Left lung (tissue), 10 donors: ENCODE data around the gene GMPR. TPM values are rescaled to one million over a fixed set of nuclear protein-coding genes. Genes with fewer than 3 reads are reported as not detected.

ENCODE experiments used
- ATAC-seq: fragments of 200-7000 bp; cut with Tn5 transposase; one replicate; pipeline ENCODE4 v1.9.1; 2020; ENCODE audit warnings: moderate library complexity
- DNase-seq, 4 donors: peaks; one replicate each; pipeline ENCODE4 v3.0.0-alpha.2; 2013 to 2020
- H3K27ac ChIP-seq, 2 donors: fragments of 200-600 bp; sonication (generic) in 1 of 2; one replicate each; pipeline versions ENCODE4 v1.5.0 to v1.8.0; 2020 to 2021
- H3K27me3 ChIP-seq, 2 donors: fragments of 200-600 bp; sonication (generic) in 1 of 2; one replicate each; pipeline versions ENCODE4 v1.5.0 to v1.8.0; 2020 to 2021
- H3K36me3 ChIP-seq, 2 donors: fragments of 200-600 bp; sonication (generic) in 1 of 2; one replicate each; pipeline versions ENCODE4 v1.5.0 to v1.8.0; 2020 to 2021
- H3K4me1 ChIP-seq, 2 donors: fragments of 200-600 bp; one replicate each; pipeline ENCODE4 v1.8.0; 2021
- H3K4me3 ChIP-seq, 2 donors: fragments of 200-600 bp; sonication (generic) in 1 of 2; one replicate each; pipeline versions ENCODE4 v1.5.0 to v1.8.0; 2020 to 2021; ENCODE audit warnings: mild to moderate bottlenecking in 1 of 2
- H3K9me3 ChIP-seq, 2 donors: fragments of 200-600 bp; sonication (generic) in 1 of 2; one replicate each; pipeline versions ENCODE4 v1.5.0 to v1.8.0; 2020 to 2021
- intact Hi-C, 2 donors: fragments of 100-400 bp; cut with DNase I; formaldehyde crosslinking; loops; one replicate each; pipeline versions ENCODE4 v1.11.2 to v1.14.2; 2022
- polyA plus RNA-seq, 6 donors: library from polyadenylated mRNA; unstranded; fragments of 120-200 nt; gene quantifications; one replicate each; pipeline ENCODE4 v1.2.1, GENCODE V29; 2013; ENCODE audit not compliant: insufficient read length in 6 of 6
- total RNA-seq, 2 donors: library from RNA; stranded (reverse); fragmentation: NEBNext Ultra II Directional; extraction: Animal tissue kit (Norgen Biotek cat#: 25700); gene quantifications; one replicate each; pipeline ENCODE4 v1.2.1, GENCODE V29; 2021
- TF ChIP-seq, protein P1 (sequence below), 2 donors: fragments of 200-600 bp; sonication (generic) in 1 of 2; IDR thresholded peaks; one replicate each; pipeline versions ENCODE4 v1.5.0 to v1.8.0; 2021; ENCODE audit warnings: antibody characterized with exemption in 2 of 2
- donor health status: DM: no; HTN: yes; CAD: no.
- donor health status: DM: no; HTN: no; CAD: no.

The GMPR gene
- total and polyA plus RNA-seq, 8 donors, result 3.8 to 16.1 (median 7.0) TPM

DNA sequence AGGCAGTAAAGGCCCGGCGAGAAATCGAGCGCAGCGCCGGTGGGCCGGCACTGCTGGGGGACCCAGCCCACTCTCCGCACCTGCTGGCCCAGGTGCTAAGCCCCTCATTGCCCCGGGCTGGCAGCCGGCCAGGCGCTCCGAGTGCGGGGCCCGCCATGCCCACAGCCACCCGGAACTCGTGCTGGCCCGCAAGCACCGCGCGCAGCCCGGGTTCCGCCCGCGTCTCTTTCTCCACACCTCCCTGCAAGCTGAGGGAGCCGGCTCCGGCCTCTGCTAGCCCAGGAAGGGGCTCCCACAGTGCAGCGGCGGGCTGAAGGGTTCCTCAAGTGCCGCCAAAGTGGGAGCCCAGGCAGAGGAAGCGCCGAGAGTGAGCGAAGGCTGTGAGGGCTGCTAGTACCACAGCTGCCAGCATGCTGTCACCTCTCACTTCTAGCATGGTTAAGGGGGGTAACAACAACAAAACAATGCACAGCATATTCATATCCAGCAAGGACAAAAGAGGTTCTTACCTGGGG is 11.3 kb upstream of the GMPR start:
- Histone ChIP-seq H3K27me3 (peaks cover 0 to 7% of the 10 kb centered on the region in 2 donors), H3K9me3 (no peaks in the 10 kb centered on the region), H3K4me1 (no peaks in the 10 kb centered on the region), H3K4me3 (no peak overlapping the region), H3K36me3 (no peaks in the 10 kb centered on the region), H3K27ac (no peak overlapping the region)
- intact Hi-C loops, result no loop called here
- TF ChIP-seq, protein P1, sequence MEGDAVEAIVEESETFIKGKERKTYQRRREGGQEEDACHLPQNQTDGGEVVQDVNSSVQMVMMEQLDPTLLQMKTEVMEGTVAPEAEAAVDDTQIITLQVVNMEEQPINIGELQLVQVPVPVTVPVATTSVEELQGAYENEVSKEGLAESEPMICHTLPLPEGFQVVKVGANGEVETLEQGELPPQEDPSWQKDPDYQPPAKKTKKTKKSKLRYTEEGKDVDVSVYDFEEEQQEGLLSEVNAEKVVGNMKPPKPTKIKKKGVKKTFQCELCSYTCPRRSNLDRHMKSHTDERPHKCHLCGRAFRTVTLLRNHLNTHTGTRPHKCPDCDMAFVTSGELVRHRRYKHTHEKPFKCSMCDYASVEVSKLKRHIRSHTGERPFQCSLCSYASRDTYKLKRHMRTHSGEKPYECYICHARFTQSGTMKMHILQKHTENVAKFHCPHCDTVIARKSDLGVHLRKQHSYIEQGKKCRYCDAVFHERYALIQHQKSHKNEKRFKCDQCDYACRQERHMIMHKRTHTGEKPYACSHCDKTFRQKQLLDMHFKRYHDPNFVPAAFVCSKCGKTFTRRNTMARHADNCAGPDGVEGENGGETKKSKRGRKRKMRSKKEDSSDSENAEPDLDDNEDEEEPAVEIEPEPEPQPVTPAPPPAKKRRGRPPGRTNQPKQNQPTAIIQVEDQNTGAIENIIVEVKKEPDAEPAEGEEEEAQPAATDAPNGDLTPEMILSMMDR (IDR thresholded peaks at IDR 0.05), result no peak
- ATAC-seq, result no peak
- DNase-seq, result no peak

DNA sequence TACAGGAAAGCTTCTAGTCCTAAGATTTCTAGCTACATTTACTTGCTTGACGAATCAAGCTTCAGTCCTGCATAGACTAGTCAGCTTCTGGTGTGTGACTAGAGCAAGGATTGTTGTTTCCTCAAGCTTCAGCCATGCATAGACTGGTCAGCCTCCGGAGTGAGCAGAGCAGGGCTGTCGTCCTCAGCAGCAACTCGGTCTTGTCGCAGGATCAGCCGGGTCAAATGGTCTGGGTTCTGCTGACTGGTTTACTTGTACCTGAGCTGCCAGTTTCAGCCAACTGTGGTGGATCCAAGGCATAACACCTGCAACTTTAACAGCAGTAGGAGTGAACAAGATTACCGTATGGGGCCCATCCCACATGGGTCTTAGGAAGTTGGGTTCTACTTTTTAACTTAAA is 10.8 kb upstream of the GMPR start:
- H3K4me1 ChIP-seq, result no peaks in the 10 kb centered on the region
- ATAC-seq, result no peak
- H3K36me3 ChIP-seq, result no peaks in the 10 kb centered on the region
- H3K9me3 ChIP-seq, result no peaks in the 10 kb centered on the region
- no peak overlapping the region for H3K27ac ChIP-seq
- no peak for DNase-seq
- peaks cover 0 to 7% of the 10 kb centered on the region in 2 donors for H3K27me3 ChIP-seq
- TF ChIP-seq, protein P1 (IDR thresholded peaks at IDR 0.05), result no peak
- no peak overlapping the region for H3K4me3 ChIP-seq
- intact Hi-C loops, result no loop called here

DNA sequence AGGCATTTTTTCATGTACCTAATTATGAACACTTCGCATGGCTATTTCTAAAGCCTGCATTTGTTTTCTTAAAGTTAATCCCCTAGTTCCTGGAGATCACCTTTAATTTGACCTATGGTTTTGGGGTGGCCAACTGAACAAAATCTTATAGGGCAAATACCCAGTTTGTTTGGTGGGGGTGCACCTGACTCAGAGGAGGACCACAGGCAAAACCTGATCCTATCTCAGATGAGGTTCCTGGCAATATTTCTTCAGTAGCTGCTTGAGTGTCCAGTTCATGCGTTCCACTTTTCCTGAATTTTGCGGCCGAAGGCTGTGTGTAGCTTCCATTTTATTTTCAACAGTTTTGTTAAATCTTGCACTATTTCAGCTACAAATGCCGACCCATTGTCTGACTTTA is 10.3 kb upstream of the GMPR start:
- no peaks in the 10 kb centered on the region for H3K36me3 ChIP-seq
- TF ChIP-seq, protein P1 (IDR thresholded peaks at IDR 0.05), result no peak
- no peak overlapping the region for H3K4me3 ChIP-seq
- no peak for DNase-seq
- no peaks in the 10 kb centered on the region for H3K9me3 ChIP-seq
- H3K4me1 ChIP-seq, result no peaks in the 10 kb centered on the region
- no peak for ATAC-seq
- peaks cover 0 to 7% of the 10 kb centered on the region in 2 donors for H3K27me3 ChIP-seq
- H3K27ac ChIP-seq, result no peak overlapping the region
- intact Hi-C loops, result no loop called here

- Histone ChIP-seq H3K9me3 (no peaks in the 10 kb centered on the region), H3K4me1 (no peaks in the 10 kb centered on the region), H3K4me3 (no peak overlapping the region), H3K27me3 (peaks cover 0 to 7% of the 10 kb centered on the region in 2 donors), H3K27ac (no peak overlapping the region), H3K36me3 (no peaks in the 10 kb centered on the region)
- intact Hi-C loops, result no loop called here
- DNase-seq (no peak), ATAC-seq (no peak)
- TF ChIP-seq, protein P1 (IDR thresholded peaks at IDR 0.05), result no peak
Measured at GRCh38 chr6:16228709-16229665, 9.4 kb upstream of the GMPR start.

GRCh38 chr6:16229700-16230099 is 8.7 kb upstream of the GMPR start:
- Histone ChIP-seq H3K27ac (no peak overlapping the region), H3K36me3 (no peaks in the 10 kb centered on the region), H3K27me3 (peaks cover 0 to 7% of the 10 kb centered on the region in 2 donors), H3K4me1 (no peaks in the 10 kb centered on the region), H3K4me3 (no peak overlapping the region), H3K9me3 (no peaks in the 10 kb centered on the region)
- TF ChIP-seq, protein P1 (IDR thresholded peaks at IDR 0.05), result no peak
- DNase-seq (no peak), ATAC-seq (peak; percentile 29)
- intact Hi-C loops, result no loop called here
